A549 (cell line): ENCODE data around the gene PDCD2. TPM values are rescaled to one million over a fixed set of nuclear protein-coding genes. Genes with fewer than 3 reads are reported as not detected.
A peak's percentile ranks its signal among the peaks of the same experiment; 100 is the strongest.

Source experiments
- ATAC-seq, 2 experiments: fragments of 200-7000 bp in 1 of 2; fragments of >200 bp in 1 of 2; cut with Nextera tagmentation in 1 of 2; cut with Tn5 transposase in 1 of 2; 3 replicates each; pipeline versions ENCODE4 v1.8.0 to v1.9.1; 2018 to 2020; ENCODE audit warnings: mild to moderate bottlenecking in 1 of 2, moderate library complexity in 1 of 2
- CTCF ChIA-PET: fragments of 300-600 bp; sonication (Branson Sonifier 250); formaldehyde crosslinking; extraction: SDS; loops from one replicate; lab custom pipeline; 2021; ENCODE audit warnings: antibody characterized with exemption, inconsistent platforms; lab: Yijun Ruan, JAX
- POLR2A ChIA-PET: fragments of 350-600 bp; formaldehyde crosslinking; extraction: SDS; loops from one replicate; lab custom pipeline; 2021; ENCODE audit warnings: antibody characterized with exemption, inconsistent platforms; lab: Yijun Ruan, JAX
- DNase-seq, 2 experiments: peaks; one replicate each; pipeline versions ENCODE4 v3.0.0 to v3.0.0-alpha.2; 2011 to 2016; ENCODE audit warnings: low read depth in 1 of 2, low spot score in 1 of 2
- FAIRE-seq: peaks from 2 replicates; lab custom pipeline; 2011; peaks lifted over from hg19 to GRCh38; lab: Jason Lieb, UNC
- H3K27ac ChIP-seq, 2 experiments: fragments of >200 bp; sonication (Bioruptor Twin); formaldehyde crosslinking; 3 replicates each; pipeline ENCODE4 v1.5.1; 2016 to 2017
- H3K4me1 ChIP-seq: fragments of >200 bp; sonication (Bioruptor Twin); formaldehyde crosslinking; 3 replicates; pipeline ENCODE4 v1.6.1; 2016
- H3K4me2 ChIP-seq: fragments of >200 bp; sonication (Bioruptor Twin); formaldehyde crosslinking; 3 replicates; pipeline ENCODE4 v1.6.1; 2016
- H3K4me3 ChIP-seq: fragments of >200 bp; sonication (Bioruptor Twin); formaldehyde crosslinking; 3 replicates; pipeline ENCODE4 v1.5.1; 2016
- H3K9me3 ChIP-seq: fragments of >200 bp; sonication (Bioruptor Twin); formaldehyde crosslinking; 3 replicates; pipeline ENCODE4 v1.6.1; 2016
- BCL3 ChIP-seq: fragments of >200 bp; sonication (Bioruptor Twin); formaldehyde crosslinking; IDR thresholded peaks from 3 replicates; pipeline ENCODE4 v1.6.1; 2016
- CBX8 ChIP-seq: fragments of 200-600 bp; sonication (generic); IDR thresholded peaks from 2 replicates; pipeline ENCODE4 v1.6.1; 2016
- CHD4 ChIP-seq: fragments of 200-600 bp; sonication (generic); IDR thresholded peaks from 2 replicates; pipeline ENCODE4 v1.6.1; 2016; ENCODE audit warnings: antibody characterized with exemption, mild to moderate bottlenecking, borderline replicate concordance
- CTCF ChIP-seq: fragments of >200 bp; sonication (Bioruptor Twin); formaldehyde crosslinking; IDR thresholded peaks from 3 replicates; pipeline ENCODE4 v1.5.1; 2016
- E2F6 ChIP-seq: IDR thresholded peaks from 2 replicates; pipeline ENCODE4 v1.6.1; 2012; ENCODE audit warnings: low read depth, borderline replicate concordance
- EHF ChIP-seq: fragments of 250-450 bp; sonication (Bioruptor Pico); IDR thresholded peaks from 2 replicates; pipeline ENCODE4 v1.5.0; 2020; ENCODE audit warnings: mild to moderate bottlenecking
- EP300 ChIP-seq, 2 experiments: fragments of >200 bp; sonication (Bioruptor Twin); formaldehyde crosslinking; IDR thresholded peaks; 2 replicates in 1 of 2; 3 replicates in 1 of 2; pipeline ENCODE4 v1.6.1; 2016 to 2017
- ESRRA ChIP-seq: fragments of 150-350 bp; IDR thresholded peaks from 2 replicates; pipeline ENCODE4 v1.6.1; 2014; ENCODE audit warnings: mild to moderate bottlenecking, low read length, borderline replicate concordance
- FOSB ChIP-seq: fragments of 250-450 bp; sonication (Bioruptor Pico); IDR thresholded peaks from 2 replicates; pipeline ENCODE4 v1.5.0; 2020; ENCODE audit warnings: mild to moderate bottlenecking, moderate library complexity
- FOXS1 ChIP-seq: fragments of 250-450 bp; sonication (Bioruptor Pico); IDR thresholded peaks from 2 replicates; pipeline ENCODE4 v1.5.0; 2020; ENCODE audit warnings: mild to moderate bottlenecking, moderate library complexity
- HDAC2 ChIP-seq: fragments of 200-600 bp; sonication (generic); IDR thresholded peaks from 2 replicates; pipeline ENCODE4 v1.6.1; 2016
- HES2 ChIP-seq: fragments of >200 bp; sonication (Bioruptor Twin); formaldehyde crosslinking; IDR thresholded peaks from 2 replicates; pipeline ENCODE4 v1.6.1; 2016
- HEYL ChIP-seq: fragments of 250-450 bp; sonication (Bioruptor Pico); IDR thresholded peaks from 2 replicates; pipeline ENCODE4 v1.8.0; 2021; ENCODE audit warnings: mild to moderate bottlenecking, moderate library complexity
- HOXB13 ChIP-seq: fragments of 250-450 bp; sonication (Bioruptor Pico); IDR thresholded peaks from 2 replicates; pipeline ENCODE4 v1.5.0; 2020; ENCODE audit warnings: low read depth, mild to moderate bottlenecking, moderate library complexity
- HOXB5 ChIP-seq: fragments of 250-450 bp; sonication (Bioruptor Pico); IDR thresholded peaks from 2 replicates; pipeline ENCODE4 v1.5.0; 2020; ENCODE audit warnings: mild to moderate bottlenecking, moderate library complexity
- JUNB ChIP-seq: fragments of >200 bp; sonication (Bioruptor Twin); formaldehyde crosslinking; IDR thresholded peaks from 2 replicates; pipeline ENCODE4 v1.6.1; 2016
- KDM5A ChIP-seq: fragments of 200-600 bp; sonication (generic); IDR thresholded peaks from 2 replicates; pipeline ENCODE4 v1.6.1; 2016; ENCODE audit warnings: antibody characterized with exemption, mild to moderate bottlenecking
- MAFK ChIP-seq: fragments of 450-650 bp; IDR thresholded peaks from 2 replicates; pipeline ENCODE4 v1.6.1; 2014; ENCODE audit not compliant: partially characterized antibody
- MAX ChIP-seq: IDR thresholded peaks from 2 replicates; pipeline ENCODE4 v1.6.1; 2012
- MAZ ChIP-seq: fragments of 150-350 bp; IDR thresholded peaks from 2 replicates; pipeline ENCODE4 v1.6.1; 2014; ENCODE audit warnings: antibody characterized with exemption, low read depth, low read length, borderline replicate concordance
- MYC ChIP-seq: IDR thresholded peaks from 2 replicates; pipeline ENCODE4 v1.6.1; 2012; ENCODE audit warnings: mild to moderate bottlenecking, inconsistent platforms, low read length, improper control_type of control experiment, borderline replicate concordance
- NPAS2 ChIP-seq: fragments of 250-450 bp; sonication (Bioruptor Pico); IDR thresholded peaks from 2 replicates; pipeline ENCODE4 v1.8.0; 2022; ENCODE audit warnings: mild to moderate bottlenecking, moderate library complexity, borderline replicate concordance
- PHF8 ChIP-seq: fragments of 200-600 bp; sonication (generic); IDR thresholded peaks from 2 replicates; pipeline ENCODE4 v1.6.1; 2016; ENCODE audit warnings: low read depth, mild to moderate bottlenecking, antibody characterized with exemption, moderate library complexity, borderline replicate concordance
- POLR2AphosphoS2 ChIP-seq: conservative IDR thresholded peaks from 2 replicates; pipeline ENCODE4 v1.6.1; 2012; ENCODE audit warnings: low read length, improper control_type of control experiment, inconsistent platforms
- RAD21 ChIP-seq, 2 experiments: fragments of >200 bp in 1 of 2; sonication (Bioruptor Twin) in 1 of 2; formaldehyde crosslinking in 1 of 2; IDR thresholded peaks in 1 of 2; conservative IDR thresholded peaks in 1 of 2; 2 replicates in 1 of 2; 3 replicates in 1 of 2; pipeline ENCODE4 v1.6.1; 2012 to 2018; ENCODE audit warnings: inconsistent platforms in 1 of 2
- RARB ChIP-seq: fragments of 250-450 bp; sonication (Bioruptor Pico); IDR thresholded peaks from 2 replicates; pipeline ENCODE4 v1.8.0; 2021; ENCODE audit warnings: mild to moderate bottlenecking, moderate library complexity
- RNF2 ChIP-seq: fragments of 200-600 bp; sonication (generic); IDR thresholded peaks from 2 replicates; pipeline ENCODE4 v1.6.1; 2016; ENCODE audit warnings: low read depth, mild to moderate bottlenecking, antibody characterized with exemption, moderate library complexity, borderline replicate concordance
- USF2 ChIP-seq: fragments of 450-650 bp; IDR thresholded peaks from 2 replicates; pipeline ENCODE4 v1.6.1; 2014; ENCODE audit warnings: antibody characterized with exemption
- ZNF302 ChIP-seq: fragments of 250-450 bp; sonication (Bioruptor Pico); IDR thresholded peaks from 2 replicates; pipeline ENCODE4 v1.9.0; 2021; ENCODE audit warnings: inconsistent platforms, mild to moderate bottlenecking, moderate library complexity
- ZSCAN20 ChIP-seq: fragments of 250-450 bp; sonication (Bioruptor Pico); IDR thresholded peaks from 2 replicates; pipeline ENCODE4 v1.8.0; 2022; ENCODE audit warnings: mild to moderate bottlenecking, moderate library complexity
- WGBS: methylation state at CpG from one replicate; pipeline ENCODE4 v1.1.6; 2017; ENCODE audit errors: missing lambda C conversion rate; 5-methylcytosine and 5-hydroxymethylcytosine counted together
- polyA plus RNA-seq, 4 experiments: library from polyadenylated mRNA; depleted of rRNA in 3 of 4; stranded (reverse); fragments of >200 nt; fragmentation: RNase III in 1 of 4; extraction: RNeasy Plus Mini Kit Qiagen cat#74134 plus additional on column Dnase treatment in 1 of 4; gene quantifications; 2 replicates in 3 of 4; 3 replicates in 1 of 4; pipeline ENCODE4 v1.2.3, GENCODE V29; 2011 to 2017

Gene PDCD2
- polyA plus RNA-seq, 2 of the 4 experiments (the other 2 are of a cell fraction) = 52.6 to 90.0 TPM

- FAIRE-seq (no peak), ATAC-seq (no peak), DNase-seq (no peak)
- H3K4me3 ChIP-seq = peak overlapping the region; percentile 96
- ChIA-PET POLR2A (no interaction called here), CTCF (no interaction called here)
- peak overlapping the region; percentile 83 to 93 for H3K27ac ChIP-seq
- TF ChIP-seq HOXB5 (CRISPR knock-in tag) (no peak), E2F6 (no peak), MAFK (no peak), HDAC2 (no peak), ESRRA (no peak), MAZ (no peak), HOXB13 (CRISPR knock-in tag) (no peak), NPAS2 (no peak)
- peak overlapping the region; percentile 83 for H3K4me2 ChIP-seq
- under 1% methylated on average over 7 of the region's 7 CpGs for WGBS
- no peaks in the 10 kb centered on the region for H3K9me3 ChIP-seq
- peaks cover 16% of the 10 kb centered on the region; the same call in 2 of the 3 replicates for H3K4me1 ChIP-seq
These were observed 29.7 kb downstream of the PDCD2 start for GRCh38 chr6:170554796-170555137.

GRCh38 chr6:170554013-170554795, 30.2 kb downstream of the PDCD2 start, which contains the start of gene TBP:
TSS of gene TBP (plus strand) at chr6:170554369. CDS start at chr6:170557030, 2,661 bp downstream.
- DNase-seq (peak; percentile 75 to 98), FAIRE-seq (no peak), ATAC-seq (peak; percentile 96)
- no peaks in the 10 kb centered on the region for H3K9me3 ChIP-seq
- WGBS = under 1% methylated on average over 31 of the region's 51 CpGs
- peak within 1 kb of the TSS; percentile 83 to 93 for H3K27ac ChIP-seq
- ChIA-PET CTCF (no interaction called here), POLR2A (interaction anchor here (1.0 to 1.1 kb wide), 2 partner anchors 30 to 802 kb away, joined by 6 to 7 read pairs; partner anchors contain the start of genes DYNLT2, ERMARD and PDCD2)
- peaks cover 16% of the 10 kb centered on the region; the same call in 2 of the 3 replicates for H3K4me1 ChIP-seq
- peak within 1 kb of the TSS; percentile 96 for H3K4me3 ChIP-seq
- peak within 1 kb of the TSS; percentile 83 for H3K4me2 ChIP-seq
- TF ChIP-seq MAFK (no peak), CHD4 (no peak), MYC (no peak), ZSCAN20 (CRISPR knock-in tag) (no peak), EHF (no peak), BCL3 (0 out of 3 replicates have a peak, but pooled peaks have one; percentile 20), CTCF (no peak), ZNF302 (no peak), EP300 (IDR thresholded peaks at IDR 0.05) (no peak), HEYL (CRISPR knock-in tag) (no peak), POLR2AphosphoS2 (no peak), MAZ (no peak), JUNB (no peak), RNF2 (no peak), RAD21 (conservative IDR thresholded peaks at IDR 0.05 in 1 of 2, IDR thresholded peaks at IDR 0.05 in 1 of 2) (no peak), MAX (peak; percentile 79), FOSB (CRISPR knock-in tag) (no peak), ESRRA (no peak), HOXB5 (CRISPR knock-in tag) (no peak), RARB (CRISPR knock-in tag) (no peak), FOXS1 (CRISPR knock-in tag) (no peak), HES2 (no peak), PHF8 (peak; percentile 65), KDM5A (peak; percentile 70), CBX8 (no peak), USF2 (no peak)
